Hematopoietic multipotent progenitor cell treated with erythropoietin and hydrocortisone succinate and interleukin-3 and kit ligand, for 17 days (in vitro differentiated cells): ENCODE measurements around the gene IQSEC2.
A peak's percentile ranks its signal among the peaks of the same experiment; 100 is the strongest.

ENCODE experiments used
- DNase-seq: peaks from one replicate; pipeline ENCODE4 v3.0.0-alpha.2; 2015; ENCODE audit warnings: low spot score

Gene IQSEC2

GRCh38 chrX:53242310-53242709, 39.1 kb downstream of the IQSEC2 start:
- DNase-seq: no peak

- no peak for DNase-seq
Observed at GRCh38 chrX:53241558-53241957, 39.8 kb downstream of the IQSEC2 start.

- DNase-seq: no peak
Observed at GRCh38 chrX:53239474-53239873, 41.9 kb downstream of the IQSEC2 start.

- DNase-seq: no peak
Observed at GRCh38 chrX:53237056-53237455, 44.3 kb downstream of the IQSEC2 start.

- DNase-seq: no peak
Observed at GRCh38 chrX:53236025-53236679, 45.2 kb downstream of the IQSEC2 start.

- DNase-seq: no peak
Observed at GRCh38 chrX:53235566-53235965, 45.8 kb downstream of the IQSEC2 start.

GRCh38 chrX:53234484-53234883, 46.9 kb downstream of the IQSEC2 start:
- no peak for DNase-seq

- DNase-seq: no peak
Observed at GRCh38 chrX:53233536-53233935, 47.8 kb downstream of the IQSEC2 start.

GRCh38 chrX:53230116-53230515, 51.3 kb downstream of the IQSEC2 start:
- DNase-seq: no peak

GRCh38 chrX:53227224-53227765, 54.1 kb downstream of the IQSEC2 start:
- no peak for DNase-seq

- peak; percentile 95 for DNase-seq
Observed at GRCh38 chrX:53224860-53225797, 56.3 kb downstream of the IQSEC2 start, which contains the start of gene KDM5C. KDM5C (minus strand) TSS chrX:53225207; CDS start chrX:53224889, 318 bp downstream.

- DNase-seq: peak; percentile 40
Observed at GRCh38 chrX:53223955-53224859, 57.2 kb downstream of the IQSEC2 start.

- DNase-seq: peak; percentile 41
Observed at GRCh38 chrX:53223068-53223693, 58.2 kb downstream of the IQSEC2 start.
